Tibial artery (tissue), 4 donors: ENCODE measurements around the gene TP53INP2.

Experiments
- DNase-seq, 2 donors: peaks; one replicate each; pipeline ENCODE4 v3.0.0-alpha.2; 2019
- H3K27ac ChIP-seq, 2 donors: fragments of 200-600 bp; sonication (generic) in 1 of 2; 1 replicate in 1 of 2; 2 replicates in 1 of 2; pipeline ENCODE4 v1.5.1; 2018 to 2019; ENCODE audit warnings: mild to moderate bottlenecking in 1 of 2
- H3K27me3 ChIP-seq, 2 donors: fragments of 200-600 bp; sonication (generic) in 1 of 2; one replicate each; pipeline versions ENCODE4 v1.5.1 to v1.6.0; 2016 to 2019
- H3K36me3 ChIP-seq, 3 donors: fragments of 200-600 bp; sonication (generic) in 2 of 3; one replicate each; pipeline ENCODE4 v1.5.1; 2016 to 2019; ENCODE audit warnings: mild to moderate bottlenecking in 2 of 3
- H3K4me1 ChIP-seq, 4 donors: fragments of 200-600 bp; sonication (generic) in 2 of 4; 1 replicate in 3 of 4; 2 replicates in 1 of 4; pipeline ENCODE4 v1.5.1; 2016 to 2019
- H3K4me3 ChIP-seq, 2 donors: fragments of 200-600 bp; sonication (generic) in 1 of 2; 1 replicate in 1 of 2; 2 replicates in 1 of 2; pipeline ENCODE4 v1.5.1; 2018 to 2019; ENCODE audit warnings: mild to moderate bottlenecking in 2 of 2
- H3K9me3 ChIP-seq, 3 donors: fragments of 200-600 bp; sonication (generic) in 1 of 3; one replicate each; pipeline ENCODE4 v1.5.1; 2016 to 2019
- CTCF ChIP-seq, 2 experiments: fragments of 200-600 bp in 1 of 2; fragments of 450-650 bp in 1 of 2; IDR thresholded peaks; one replicate each; pipeline ENCODE4 v1.5.1; 2017 to 2019; ENCODE audit warnings: antibody characterized with exemption in 2 of 2, mild to moderate bottlenecking in 1 of 2, moderate library complexity in 1 of 2
- intact Hi-C: fragments of 100-400 bp; cut with DNase I; formaldehyde crosslinking; loops from one replicate; pipeline ENCODE4 v1.15.0; 2023; ENCODE audit warnings: low total_unique reads

Gene TP53INP2

GRCh38 chr20:34706912-34707784 is 3.0 kb downstream of the TP53INP2 start:
- peaks cover 0 to 40% (median 23%) of the 10 kb centered on the region in 4 donors for H3K4me1 ChIP-seq
- intact Hi-C loops, result loop anchor here (5.0 kb wide), 2 partner anchors 130 to 150 kb away; partner anchors contain the start of gene MAP1LC3A
- H3K36me3 ChIP-seq, result no peaks in the 10 kb centered on the region
- H3K4me3 ChIP-seq, result no peak overlapping the region
- H3K9me3 ChIP-seq, result no peaks in the 10 kb centered on the region
- no peaks in the 10 kb centered on the region for H3K27me3 ChIP-seq
- no peak for DNase-seq
- TF ChIP-seq CTCF (IDR thresholded peaks at IDR 0.05), result no peak
- H3K27ac ChIP-seq, result peak overlapping the region in 1 of 2 donors; percentile 96

GRCh38 chr20:34708621-34709043 is 4.5 kb downstream of the TP53INP2 start:
- intact Hi-C loops, result loop anchor here (5.0 kb wide), 2 partner anchors 131 to 151 kb away; partner anchors contain the start of gene MAP1LC3A
- Histone ChIP-seq H3K9me3 (no peaks in the 10 kb centered on the region), H3K27me3 (no peaks in the 10 kb centered on the region), H3K27ac (peak overlapping the region; percentile 81 to 95), H3K4me3 (peak overlapping the region; percentile 72 to 78), H3K4me1 (peaks cover 0 to 35% (median 21%) of the 10 kb centered on the region in 4 donors), H3K36me3 (peaks cover under 1 to 9% (median 4%) of the 10 kb centered on the region in 3 donors)
- peak; percentile 53 to 77 for DNase-seq
- peak in 1 of 2 experiments; percentile 47 for TF ChIP-seq CTCF (IDR thresholded peaks at IDR 0.05)

GRCh38 chr20:34709044-34709830 is 5.1 kb downstream of the TP53INP2 start:
- Histone ChIP-seq H3K4me1 (peaks cover 0 to 34% (median 20%) of the 10 kb centered on the region in 4 donors), H3K36me3 (peaks cover 6 to 14% (median 10%) of the 10 kb centered on the region in 3 donors), H3K9me3 (no peaks in the 10 kb centered on the region), H3K27ac (peak overlapping the region; percentile 81 to 95), H3K4me3 (peak overlapping the region; percentile 72 to 78), H3K27me3 (no peaks in the 10 kb centered on the region)
- TF ChIP-seq CTCF (IDR thresholded peaks at IDR 0.05), result no peak
- DNase-seq, result peak; percentile 80 to 92
- intact Hi-C loops, result loop anchor here (5.0 kb wide), 2 partner anchors 132 to 152 kb away; partner anchors contain the start of gene MAP1LC3A

- peaks cover 10 to 22% (median 17%) of the 10 kb centered on the region in 3 donors for H3K36me3 ChIP-seq
- no peak for TF ChIP-seq CTCF (IDR thresholded peaks at IDR 0.05)
- H3K4me1 ChIP-seq, result peaks cover 0 to 30% (median 17%) of the 10 kb centered on the region in 4 donors
- no peaks in the 10 kb centered on the region for H3K27me3 ChIP-seq
- intact Hi-C loops, result loop anchor here (5.0 kb wide), 3 partner anchors 133 to 408 kb away; partner anchors contain the start of genes AHCY and MAP1LC3A
- peak overlapping the region; percentile 72 to 78 for H3K4me3 ChIP-seq
- peak overlapping the region; percentile 81 to 95 for H3K27ac ChIP-seq
- peak; percentile 26 to 90 for DNase-seq
- no peaks in the 10 kb centered on the region for H3K9me3 ChIP-seq
Observed at GRCh38 chr20:34709831-34710567, 5.9 kb downstream of the TP53INP2 start.

GRCh38 chr20:34710568-34710839 is 6.4 kb downstream of the TP53INP2 start:
- TF ChIP-seq CTCF (IDR thresholded peaks at IDR 0.05), result no peak
- no peak for DNase-seq
- Histone ChIP-seq H3K9me3 (no peaks in the 10 kb centered on the region), H3K27me3 (no peaks in the 10 kb centered on the region), H3K4me3 (peak overlapping the region; percentile 72 to 78), H3K4me1 (peaks cover 0 to 25% (median 12%) of the 10 kb centered on the region in 4 donors), H3K36me3 (peaks cover 10 to 27% (median 22%) of the 10 kb centered on the region in 3 donors), H3K27ac (peak overlapping the region; percentile 81 to 95)
- intact Hi-C loops, result loop anchor here (5.0 kb wide), 1 partner anchor 408 kb away; the partner anchor contains the start of gene AHCY
